Heart left ventricle (tissue), 13 donors: ENCODE results near the gene GOLGB1.

ENCODE experiments used
- POLR2A ChIP-seq, 2 donors: fragments of 450-650 bp; IDR thresholded peaks; one replicate each; pipeline ENCODE4 v1.6.1; 2017; ENCODE audit warnings: antibody characterized with exemption in 2 of 2, mild to moderate bottlenecking in 2 of 2, moderate library complexity in 2 of 2
- TF ChIP-seq, protein P1 (sequence below), 12 donors: fragments of 200-600 bp; sonication (generic) in 4 of 12; IDR thresholded peaks; one replicate each; pipeline versions ENCODE4 v1.5.0 to v1.8.0; 2018 to 2022; ENCODE audit warnings: antibody characterized with exemption in 12 of 12, mild to moderate bottlenecking in 5 of 12
- donor health status: ischemic (EF 13 %, LVEDD 7.1; RV severe dilation, severe dysfunction).
- donor health status: DM: no; HTN: yes; CAD: no.
- donor health status: DM: no; HTN: no; CAD: no.
- donor health status: ischemic (EF 25% LVEDD 6.9; RV normal size, moderate dysfunction).
- donor health status: ischemic (EF 25% LVEDD 5.7; RV mildly dilated, moderate dysfunction).
- donor health status: ischemic (EF 35%, LVEDD 5.7; RV mildly dilated, moderate dysfunction).
- donor health status: nonischemic (EF 11% LVEDD 7.7; RV severe dilation, severe dysfunction).
- donor health status: DM: yes; HTN: yes; CAD: no.
- donor health status: PGD.
- donor health status: ischemic (EF 29% LVEDD 5.4; RV normal size, mild dysfunction).
- donor health status: nonischemic (EF 23%, LVEDD 6.1; RV moderate dilation, normal function).

DNA sequence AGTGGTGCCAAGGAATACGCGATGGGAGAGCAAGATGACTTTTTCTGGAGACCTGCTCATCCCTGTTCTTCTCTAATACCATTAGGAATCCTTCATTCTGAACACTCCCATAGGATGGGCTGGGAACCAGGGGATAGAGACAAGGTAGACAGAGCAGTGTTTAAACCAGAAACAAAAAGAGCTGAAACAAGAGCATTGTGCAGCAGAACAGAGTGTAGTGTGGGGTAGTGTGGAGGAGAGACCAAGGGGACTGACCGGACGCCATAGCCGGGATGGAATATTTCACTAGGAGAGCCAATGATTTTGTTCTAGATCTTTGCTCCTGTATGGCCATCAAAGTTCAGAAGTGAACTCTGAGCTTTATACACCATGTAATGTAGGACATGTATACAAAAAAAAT, 104.5 kb downstream of the GOLGB1 start:
- TF ChIP-seq, protein P1, sequence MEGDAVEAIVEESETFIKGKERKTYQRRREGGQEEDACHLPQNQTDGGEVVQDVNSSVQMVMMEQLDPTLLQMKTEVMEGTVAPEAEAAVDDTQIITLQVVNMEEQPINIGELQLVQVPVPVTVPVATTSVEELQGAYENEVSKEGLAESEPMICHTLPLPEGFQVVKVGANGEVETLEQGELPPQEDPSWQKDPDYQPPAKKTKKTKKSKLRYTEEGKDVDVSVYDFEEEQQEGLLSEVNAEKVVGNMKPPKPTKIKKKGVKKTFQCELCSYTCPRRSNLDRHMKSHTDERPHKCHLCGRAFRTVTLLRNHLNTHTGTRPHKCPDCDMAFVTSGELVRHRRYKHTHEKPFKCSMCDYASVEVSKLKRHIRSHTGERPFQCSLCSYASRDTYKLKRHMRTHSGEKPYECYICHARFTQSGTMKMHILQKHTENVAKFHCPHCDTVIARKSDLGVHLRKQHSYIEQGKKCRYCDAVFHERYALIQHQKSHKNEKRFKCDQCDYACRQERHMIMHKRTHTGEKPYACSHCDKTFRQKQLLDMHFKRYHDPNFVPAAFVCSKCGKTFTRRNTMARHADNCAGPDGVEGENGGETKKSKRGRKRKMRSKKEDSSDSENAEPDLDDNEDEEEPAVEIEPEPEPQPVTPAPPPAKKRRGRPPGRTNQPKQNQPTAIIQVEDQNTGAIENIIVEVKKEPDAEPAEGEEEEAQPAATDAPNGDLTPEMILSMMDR (IDR thresholded peaks at IDR 0.05) = no peak
- TF ChIP-seq POLR2A (IDR thresholded peaks at IDR 0.05) = no peak
